Activated naive CD8-positive, alpha-beta T cell treated with anti-CD3 and anti-CD28 coated beads, Interleukin-2, amount 50 U/mL, for 16 hours (primary cell): ENCODE measurements around the gene SUFU.

ENCODE experiments used
- DNase-seq: peaks from one replicate; pipeline ENCODE4 v3.0.0-alpha.2; 2020; ENCODE audit warnings: low read depth, low spot score

The SUFU gene

GRCh38 chr10:102550636-102551210, 47.0 kb downstream of the SUFU start:
- no peak for DNase-seq

- no peak for DNase-seq
These were observed 48.8 kb downstream of the SUFU start for GRCh38 chr10:102552533-102552932.

- DNase-seq = no peak
These were observed 50.0 kb downstream of the SUFU start for GRCh38 chr10:102553771-102554170.

DNA sequence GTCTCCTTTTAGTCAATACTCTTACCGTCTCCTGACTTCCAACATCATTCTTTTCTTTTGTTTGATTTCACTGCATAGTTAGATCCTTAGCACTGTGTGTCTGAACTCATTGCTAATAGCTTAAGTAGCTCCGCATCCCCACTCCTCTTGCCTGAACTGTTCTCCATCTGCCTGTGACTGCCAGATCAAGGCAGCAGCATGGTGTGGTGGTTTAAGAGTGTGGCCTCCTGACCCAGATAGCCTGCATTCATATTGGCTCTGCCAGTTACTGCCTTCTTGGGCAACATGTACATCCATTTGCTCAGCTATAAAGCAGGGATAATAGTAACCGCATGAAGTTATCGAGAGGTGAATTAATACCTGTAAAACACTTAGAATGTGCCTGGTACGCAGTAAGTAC, 50.8 kb downstream of the SUFU start:
- no peak for DNase-seq

DNA sequence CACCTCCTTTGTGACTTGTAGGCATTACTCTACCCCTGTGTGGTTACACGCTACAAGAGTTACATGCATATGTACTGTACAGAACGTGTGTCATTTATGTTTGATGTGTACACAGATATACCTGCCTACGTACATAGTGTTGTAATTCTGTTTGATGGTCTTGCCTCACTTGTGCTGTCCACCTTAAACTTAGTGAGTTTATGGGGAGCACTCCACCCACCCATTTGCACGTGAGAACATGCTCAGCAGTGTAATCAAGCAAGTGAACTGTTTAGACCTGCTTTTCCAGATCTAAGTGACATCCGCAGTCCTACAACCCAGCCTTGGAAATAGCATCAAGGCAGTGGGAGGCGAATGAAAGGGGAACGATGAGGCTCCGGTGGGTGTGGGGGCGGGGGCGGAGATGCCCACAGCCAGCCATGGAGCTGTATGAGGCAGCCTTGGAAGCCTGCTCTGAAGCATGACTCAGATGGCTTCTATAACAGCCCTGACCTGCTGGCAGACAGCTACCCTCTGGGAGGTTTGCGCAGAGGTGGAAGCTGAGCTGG, 52.1 kb downstream of the SUFU start:
- no peak for DNase-seq

DNA sequence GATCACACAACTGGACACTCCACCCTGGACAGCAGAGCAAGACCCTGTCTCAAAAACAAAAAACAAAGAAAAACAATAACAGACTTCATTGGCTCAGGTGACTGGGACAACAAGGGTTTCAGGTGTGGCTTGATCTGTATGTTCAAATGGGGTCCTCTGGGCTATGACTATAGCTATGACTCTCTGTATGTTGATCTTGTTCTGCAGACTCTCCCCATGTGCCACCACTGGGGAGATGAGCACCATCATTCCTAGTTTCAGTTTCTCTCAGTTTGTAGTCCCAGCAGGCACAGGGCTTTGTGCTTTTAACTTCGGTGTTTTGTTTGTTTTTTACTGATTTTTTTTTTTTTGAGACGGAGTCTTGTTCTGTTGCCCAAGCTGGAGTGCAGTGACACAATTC, 53.8 kb downstream of the SUFU start:
- DNase-seq = no peak

- no peak for DNase-seq
These were observed 56.0 kb downstream of the SUFU start for GRCh38 chr10:102559764-102560163.

- DNase-seq = no peak
These were observed 60.5 kb downstream of the SUFU start for GRCh38 chr10:102564209-102564834.

GRCh38 chr10:102565793-102566192, 62.0 kb downstream of the SUFU start:
- no peak for DNase-seq

GRCh38 chr10:102578782-102579181, 75.0 kb downstream of the SUFU start:
- DNase-seq = no peak

DNA sequence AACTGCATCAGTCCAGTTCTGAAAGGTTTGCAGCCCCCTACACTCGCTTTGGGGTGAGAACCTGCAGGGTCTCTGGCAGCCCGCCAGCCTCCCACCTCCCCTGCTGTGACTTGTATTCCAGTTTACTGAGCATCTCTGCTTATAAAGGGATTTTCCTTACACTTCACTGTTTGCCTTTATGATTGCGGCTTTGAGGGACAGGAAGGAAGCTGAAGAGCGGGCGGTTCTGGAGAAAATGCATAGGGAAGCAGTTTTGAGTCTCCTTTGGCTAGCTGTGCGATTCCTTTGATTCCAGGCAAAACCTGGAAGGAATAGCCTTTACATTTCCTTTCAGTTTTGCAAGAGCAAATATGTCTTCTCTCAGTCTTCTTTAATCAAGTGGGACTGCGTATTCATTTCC, 75.6 kb downstream of the SUFU start:
- DNase-seq = no peak

GRCh38 chr10:102580230-102580629, 76.5 kb downstream of the SUFU start:
- DNase-seq = no peak

DNA sequence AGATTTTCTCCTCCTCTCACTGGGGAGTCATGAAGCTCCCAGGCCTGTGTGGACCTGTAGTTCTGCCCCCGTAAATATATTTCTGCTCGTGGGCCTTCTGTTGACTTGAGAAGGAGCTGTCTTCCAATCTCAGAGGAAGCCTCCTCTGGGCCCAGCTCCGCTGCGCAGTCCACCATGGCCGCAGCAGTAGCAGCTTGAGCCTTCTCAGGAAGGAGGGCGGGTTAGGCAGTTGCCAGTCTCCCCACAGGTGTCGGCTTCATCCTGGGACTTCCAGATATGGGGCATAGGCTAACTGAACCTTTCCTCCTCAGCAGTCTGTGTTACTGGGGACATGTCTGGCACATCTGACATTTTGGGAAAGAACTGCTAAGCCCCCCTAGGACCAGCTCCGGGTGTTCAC, 77.6 kb downstream of the SUFU start:
- no peak for DNase-seq

DNA sequence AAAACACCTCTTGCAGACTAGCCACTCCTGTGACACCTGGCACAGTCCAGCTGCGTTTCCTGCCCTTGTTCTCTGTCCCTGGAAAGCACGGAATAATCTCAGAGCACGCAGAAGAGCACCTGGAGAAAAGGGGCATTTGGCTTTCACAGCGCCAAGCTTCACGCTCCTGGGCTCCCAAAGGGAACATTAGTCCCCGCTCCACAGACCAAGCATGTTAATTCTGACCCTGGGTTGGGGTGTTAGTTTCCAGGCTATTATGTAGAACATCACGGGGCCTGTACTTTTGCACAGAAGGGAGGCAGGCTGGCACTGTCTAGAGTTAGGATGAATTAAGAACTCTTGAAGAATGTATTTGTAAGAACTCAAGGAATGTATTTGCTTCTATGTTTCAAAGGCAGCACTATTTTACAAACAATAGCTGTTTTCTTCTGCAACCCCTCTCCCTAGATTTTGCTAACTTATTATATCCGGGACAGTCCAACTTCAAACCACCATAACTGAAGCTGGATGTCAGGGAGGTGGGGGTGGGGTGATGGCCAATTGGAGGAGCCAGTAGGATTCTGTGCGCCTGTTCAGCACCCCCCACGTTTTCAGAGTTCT, 78.3 kb downstream of the SUFU start:
- DNase-seq = no peak

DNA sequence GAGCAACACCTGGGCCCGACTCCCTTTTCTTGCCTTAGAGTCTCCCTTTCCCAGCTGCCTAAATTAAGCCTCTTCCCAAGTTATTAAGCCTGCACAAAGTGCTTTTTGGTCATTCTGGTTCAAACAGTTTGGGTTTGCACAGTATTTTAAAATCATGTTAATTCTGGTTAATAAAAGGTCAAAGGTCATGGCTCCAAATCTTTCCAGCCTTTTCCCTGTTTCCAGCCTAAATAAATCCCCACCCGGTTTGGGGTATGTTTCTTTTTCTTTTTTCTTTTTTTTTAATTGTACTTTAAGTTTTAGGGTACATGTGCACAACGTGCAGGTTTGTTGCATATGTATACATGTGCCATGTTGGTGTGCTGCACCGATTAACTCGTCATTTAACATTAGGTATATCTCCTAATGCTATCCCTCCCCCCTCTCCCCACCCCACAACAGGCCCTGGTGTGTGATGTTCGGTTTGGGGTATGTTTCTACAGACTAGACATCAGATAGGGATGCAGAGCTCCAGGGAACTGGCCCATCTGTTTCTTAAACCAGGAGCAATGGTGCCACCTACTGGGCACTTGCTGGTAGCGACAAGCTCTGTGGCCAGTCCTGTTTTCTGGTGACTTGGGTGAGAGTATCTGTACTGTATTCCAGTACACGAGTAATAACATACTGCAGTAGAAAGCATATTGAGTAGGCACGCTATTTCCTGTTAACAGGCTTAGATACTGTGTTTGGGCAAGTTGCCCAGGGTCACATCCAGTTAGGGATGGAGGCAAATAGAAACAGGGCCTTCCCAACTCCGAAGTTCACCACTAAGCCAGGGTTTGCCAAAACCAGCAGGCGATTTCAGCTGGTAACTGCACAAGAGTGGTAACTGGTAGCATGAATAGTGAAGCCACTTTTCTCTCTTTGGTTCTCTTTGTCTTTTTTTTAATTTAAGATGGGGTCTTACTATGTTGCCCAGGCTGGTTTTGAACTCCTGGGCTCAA, 80.0 kb downstream of the SUFU start:
- DNase-seq = peak; percentile 62

DNA sequence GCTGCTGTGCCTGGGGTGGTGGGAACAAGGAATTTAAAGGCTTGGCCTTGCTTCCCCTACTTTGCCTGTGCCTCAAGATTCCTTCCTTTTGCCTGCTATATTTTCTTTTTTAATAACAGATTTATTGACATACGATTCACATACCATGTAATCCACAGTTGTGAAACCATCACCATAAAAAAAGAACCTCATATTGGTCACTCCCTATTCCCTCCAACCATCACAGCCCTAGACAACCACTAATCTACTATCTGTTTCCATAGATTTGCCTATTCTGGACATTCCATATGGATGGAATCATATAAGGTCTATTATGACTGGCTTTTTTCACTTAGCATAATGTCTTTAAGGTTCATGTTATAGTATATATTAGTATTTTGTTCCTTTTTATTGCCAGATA, 81.3 kb downstream of the SUFU start:
- no peak for DNase-seq

- DNase-seq = no peak
These were observed 83.1 kb downstream of the SUFU start for GRCh38 chr10:102586858-102587257.

DNA sequence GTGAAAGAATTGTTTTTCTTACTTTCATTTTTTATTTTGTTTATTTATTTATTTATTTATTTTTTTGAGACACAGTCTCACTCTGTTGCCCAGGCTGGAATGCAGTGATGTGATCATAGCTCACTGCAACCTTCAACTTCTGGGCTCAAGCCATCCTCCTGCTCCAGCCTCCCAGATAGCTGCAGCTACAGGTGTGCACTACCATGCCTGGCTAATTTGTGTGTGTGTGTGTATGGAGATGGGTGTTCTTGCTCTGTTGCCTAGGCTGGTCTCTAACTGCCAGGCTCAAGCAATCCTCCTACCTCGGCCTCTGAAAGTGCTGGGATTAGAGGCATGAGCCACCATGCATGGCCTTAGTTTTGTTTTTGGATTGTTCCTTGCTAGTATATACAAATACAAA, 85.1 kb downstream of the SUFU start:
- no peak for DNase-seq

GRCh38 chr10:102593074-102593803, 89.5 kb downstream of the SUFU start:
- DNase-seq = no peak

GRCh38 chr10:102593804-102594079, 90.0 kb downstream of the SUFU start:
- no peak for DNase-seq

DNA sequence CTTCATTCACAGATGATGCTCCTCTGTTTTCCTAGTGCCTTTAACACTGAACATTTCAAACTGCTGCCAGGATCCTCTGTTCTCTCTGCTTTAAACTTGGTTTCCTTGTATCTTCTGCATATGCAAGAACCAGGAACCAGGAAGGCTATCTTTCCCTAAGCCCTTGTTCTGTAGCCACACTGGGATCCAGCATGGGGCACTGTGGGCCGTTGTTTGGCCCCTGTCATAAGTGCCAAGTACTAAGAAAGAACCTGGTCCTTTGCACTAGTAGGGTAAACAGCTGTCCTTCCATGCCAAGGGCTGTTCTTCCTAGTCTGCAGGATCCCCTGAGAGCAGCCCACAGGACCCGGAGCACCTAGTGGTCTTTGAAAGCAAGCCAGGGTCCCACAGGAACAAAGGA, 91.5 kb downstream of the SUFU start:
- no peak for DNase-seq

DNA sequence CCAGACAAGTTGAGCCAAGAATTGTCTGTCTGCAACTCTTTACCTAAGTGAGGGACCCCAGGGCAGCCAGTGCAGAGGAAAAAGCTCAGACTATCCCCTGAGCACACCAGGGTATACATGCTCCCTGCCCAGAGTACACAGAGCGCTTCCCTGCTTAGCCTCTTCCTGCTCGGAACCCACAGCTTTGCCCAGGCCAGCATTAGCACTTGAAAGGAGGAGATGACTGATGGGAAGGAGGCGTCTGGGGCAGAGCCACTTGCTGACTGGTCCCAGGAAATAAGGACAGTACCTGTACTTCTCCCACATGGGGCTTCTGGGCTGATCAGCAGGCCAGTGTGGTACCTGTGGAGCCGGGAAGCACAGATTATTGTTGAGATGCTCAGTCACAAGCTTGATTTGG, 92.1 kb downstream of the SUFU start:
- DNase-seq = no peak
